Loucy (cell line): ENCODE data around the gene ZBTB20.

ENCODE experiments used
- H2AFZ ChIP-seq: fragments of 200-600 bp; sonication (generic); 2 replicates; pipeline ENCODE4 v1.6.0; 2016; ENCODE audit warnings: antibody characterized with exemption, mild to moderate bottlenecking, low read length, moderate library complexity
- H3F3A ChIP-seq: fragments of 200-600 bp; 2 replicates; pipeline ENCODE4 v1.6.0; 2016; ENCODE audit warnings: antibody characterized with exemption, low read depth, mild to moderate bottlenecking
- H3K27me3 ChIP-seq: fragments of 200-600 bp; sonication (generic); 2 replicates; pipeline ENCODE4 v1.6.1; 2014; ENCODE audit warnings: low read length, mild to moderate bottlenecking; ENCODE audit not compliant: insufficient read depth, poor library complexity, severe bottlenecking
- H3K36me3 ChIP-seq: fragments of 200-600 bp; sonication (generic); 2 replicates; pipeline ENCODE4 v1.6.1; 2016; ENCODE audit warnings: low read length; ENCODE audit not compliant: insufficient read depth
- H3K4me1 ChIP-seq: fragments of 200-600 bp; sonication (generic); 2 replicates; pipeline ENCODE4 v1.5.1; 2014; ENCODE audit warnings: low read length, mild to moderate bottlenecking; ENCODE audit not compliant: insufficient read depth, poor library complexity, severe bottlenecking
- H3K4me2 ChIP-seq: fragments of 200-600 bp; sonication (generic); 2 replicates; pipeline ENCODE4 v1.6.0; 2014; ENCODE audit warnings: antibody characterized with exemption, low read length, low read depth, mild to moderate bottlenecking; ENCODE audit not compliant: poor library complexity, severe bottlenecking
- H3K4me3 ChIP-seq: fragments of 200-600 bp; sonication (generic); 2 replicates; pipeline ENCODE4 v1.5.1; 2014; ENCODE audit warnings: low read length, mild to moderate bottlenecking, mixed read lengths; ENCODE audit not compliant: poor library complexity, severe bottlenecking
- H3K79me2 ChIP-seq: fragments of 200-600 bp; sonication (generic); 2 replicates; pipeline ENCODE4 v1.6.1; 2014; ENCODE audit warnings: low read length; ENCODE audit not compliant: insufficient read depth
- H3K9ac ChIP-seq: fragments of 200-600 bp; sonication (generic); 2 replicates; pipeline ENCODE4 v1.6.0; 2014; ENCODE audit warnings: mild to moderate bottlenecking, low read depth, low read length, moderate library complexity; ENCODE audit not compliant: poor library complexity, severe bottlenecking
- H3K9me2 ChIP-seq: fragments of 200-600 bp; sonication (generic); replicated peaks from 2 replicates; pipeline ENCODE4 v1.6.1; 2016; ENCODE audit warnings: low read depth, low read length, mixed read lengths
- H3K9me3 ChIP-seq: fragments of 200-600 bp; sonication (generic); 2 replicates; pipeline ENCODE4 v1.6.1; 2014; ENCODE audit warnings: mild to moderate bottlenecking, antibody characterized with exemption, low read length, low read depth; ENCODE audit not compliant: insufficient read depth
- H4K20me1 ChIP-seq: fragments of 200-600 bp; sonication (generic); 2 replicates; pipeline ENCODE4 v1.6.0; 2014; ENCODE audit warnings: antibody characterized with exemption, low read length, mild to moderate bottlenecking; ENCODE audit not compliant: insufficient read depth, poor library complexity, severe bottlenecking
- EZH2phosphoT487 ChIP-seq: fragments of 200-600 bp; IDR thresholded peaks from 2 replicates; pipeline ENCODE4 v1.6.1; 2018; ENCODE audit warnings: antibody characterized with exemption, mild to moderate bottlenecking, moderate library complexity, borderline replicate concordance
- TF ChIP-seq, protein P1 (sequence below): fragments of 200-600 bp; sonication (generic); conservative IDR thresholded peaks from 2 replicates; pipeline ENCODE4 v1.5.1; 2014; ENCODE audit warnings: mild to moderate bottlenecking, antibody characterized with exemption, low read length

Gene ZBTB20

GRCh38 chr3:114669614-114670013, 477.5 kb downstream of the ZBTB20 start:
- Histone ChIP-seq H4K20me1 (no peaks in the 10 kb centered on the region), H3K4me3 (no peak overlapping the region), H3K79me2 (no peaks in the 10 kb centered on the region), H2AFZ (no peak overlapping the region), H3K36me3 (no peaks in the 10 kb centered on the region), H3K4me2 (no peak overlapping the region), H3F3A (no peaks in the 10 kb centered on the region), H3K27me3 (no peaks in the 10 kb centered on the region), H3K9me3 (no peaks in the 10 kb centered on the region), H3K4me1 (peaks cover 11% of the 10 kb centered on the region), H3K9ac (no peak overlapping the region), H3K9me2 (no peaks in the 10 kb centered on the region)
- no peak for TF ChIP-seq EZH2phosphoT487
- TF ChIP-seq, protein P1, sequence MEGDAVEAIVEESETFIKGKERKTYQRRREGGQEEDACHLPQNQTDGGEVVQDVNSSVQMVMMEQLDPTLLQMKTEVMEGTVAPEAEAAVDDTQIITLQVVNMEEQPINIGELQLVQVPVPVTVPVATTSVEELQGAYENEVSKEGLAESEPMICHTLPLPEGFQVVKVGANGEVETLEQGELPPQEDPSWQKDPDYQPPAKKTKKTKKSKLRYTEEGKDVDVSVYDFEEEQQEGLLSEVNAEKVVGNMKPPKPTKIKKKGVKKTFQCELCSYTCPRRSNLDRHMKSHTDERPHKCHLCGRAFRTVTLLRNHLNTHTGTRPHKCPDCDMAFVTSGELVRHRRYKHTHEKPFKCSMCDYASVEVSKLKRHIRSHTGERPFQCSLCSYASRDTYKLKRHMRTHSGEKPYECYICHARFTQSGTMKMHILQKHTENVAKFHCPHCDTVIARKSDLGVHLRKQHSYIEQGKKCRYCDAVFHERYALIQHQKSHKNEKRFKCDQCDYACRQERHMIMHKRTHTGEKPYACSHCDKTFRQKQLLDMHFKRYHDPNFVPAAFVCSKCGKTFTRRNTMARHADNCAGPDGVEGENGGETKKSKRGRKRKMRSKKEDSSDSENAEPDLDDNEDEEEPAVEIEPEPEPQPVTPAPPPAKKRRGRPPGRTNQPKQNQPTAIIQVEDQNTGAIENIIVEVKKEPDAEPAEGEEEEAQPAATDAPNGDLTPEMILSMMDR, result no peak

- Histone ChIP-seq H2AFZ (no peak overlapping the region), H3K9me3 (no peaks in the 10 kb centered on the region), H3K36me3 (no peaks in the 10 kb centered on the region), H3K79me2 (no peaks in the 10 kb centered on the region), H3K9me2 (no peaks in the 10 kb centered on the region), H3K9ac (no peak overlapping the region), H3K27me3 (no peaks in the 10 kb centered on the region), H3K4me3 (no peak overlapping the region), H3F3A (no peaks in the 10 kb centered on the region), H3K4me2 (no peak overlapping the region), H4K20me1 (no peaks in the 10 kb centered on the region), H3K4me1 (peaks cover 11% of the 10 kb centered on the region)
- TF ChIP-seq EZH2phosphoT487, result no peak
- TF ChIP-seq, protein P1, result no peak
These were observed 479.0 kb downstream of the ZBTB20 start for GRCh38 chr3:114668099-114668498.

DNA sequence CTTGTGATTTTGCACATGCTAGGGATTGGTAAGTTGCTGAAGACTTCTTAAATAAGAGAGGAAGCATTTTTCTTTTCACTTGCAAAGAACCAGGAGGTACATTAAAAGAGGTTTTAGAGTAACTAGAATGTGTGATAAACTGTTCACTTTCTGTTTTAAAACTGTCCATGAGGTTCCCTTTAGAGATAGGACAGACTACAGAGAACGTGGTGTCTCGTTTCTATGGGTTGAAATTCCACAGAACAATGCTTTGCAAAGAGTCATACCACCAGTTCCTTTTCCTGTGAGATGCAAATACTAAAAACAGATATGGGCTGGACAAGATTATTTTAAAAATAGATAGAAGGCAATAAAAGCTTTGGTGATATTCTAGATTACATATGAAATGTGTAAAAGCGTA, 480.5 kb downstream of the ZBTB20 start:
- Histone ChIP-seq H3K36me3 (no peaks in the 10 kb centered on the region), H3K9me2 (no peaks in the 10 kb centered on the region), H3F3A (no peaks in the 10 kb centered on the region), H3K9ac (no peak overlapping the region), H3K9me3 (no peaks in the 10 kb centered on the region), H2AFZ (no peak overlapping the region), H3K4me3 (no peak overlapping the region), H3K79me2 (no peaks in the 10 kb centered on the region), H3K4me2 (no peak overlapping the region), H4K20me1 (no peaks in the 10 kb centered on the region), H3K4me1 (peaks cover 6% of the 10 kb centered on the region), H3K27me3 (no peaks in the 10 kb centered on the region)
- TF ChIP-seq, protein P1, result no peak
- no peak for TF ChIP-seq EZH2phosphoT487
